Measurements from ENCODE around the gene DLGAP1. TPM values are rescaled to one million over a fixed set of nuclear protein-coding genes. Genes with fewer than 3 reads are reported as not detected.

Gene DLGAP1
- total RNA-seq, 1 experiment from 2014 or later, result not detected

DNA sequence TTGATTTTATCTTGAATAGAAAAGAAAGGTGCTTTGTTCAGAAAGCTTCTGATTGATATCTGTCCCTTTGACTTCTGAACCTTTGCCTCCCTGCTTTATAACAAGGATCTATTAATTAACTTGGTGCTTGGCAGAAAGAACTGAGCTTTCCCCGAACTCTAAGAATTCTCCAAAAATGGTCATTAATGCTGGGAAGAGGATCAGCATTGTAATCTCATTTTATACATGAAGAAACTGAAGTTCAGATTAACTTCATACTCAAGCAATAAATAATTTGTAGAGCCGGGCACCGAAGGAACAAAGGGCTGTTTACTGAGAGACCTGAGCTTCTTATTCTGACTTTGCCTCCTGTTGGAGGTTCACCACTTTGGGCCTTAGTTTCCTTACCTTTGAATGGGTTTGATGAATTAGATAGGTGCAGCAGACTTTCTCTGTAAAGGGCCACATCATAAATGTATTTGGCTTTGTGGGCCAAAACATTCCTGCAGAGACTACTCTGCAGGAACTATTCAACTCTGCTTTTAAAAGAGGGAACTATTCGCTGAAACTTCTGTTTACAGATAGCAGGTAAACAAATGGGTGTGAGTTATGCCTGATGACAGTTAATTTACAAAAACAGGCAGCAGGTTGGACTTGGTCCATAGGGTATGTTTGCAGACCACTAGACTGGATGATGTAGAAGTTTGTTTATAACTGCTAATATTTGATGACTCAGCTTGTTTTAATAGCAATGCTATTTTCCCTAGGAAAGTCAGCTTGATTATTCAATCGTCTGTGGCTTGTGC is 732.3 kb downstream of the DLGAP1 start:
- no peak overlapping the region for H3K27ac Mint-ChIP-seq (ENCODE audit: low read depth, unreplicated experiment)
- H3K9me3 Mint-ChIP-seq (ENCODE audit: unreplicated experiment), result no peaks in the 10 kb centered on the region
- peaks cover 24% of the 10 kb centered on the region for H3K27me3 Mint-ChIP-seq (ENCODE audit: insufficient read depth, unreplicated experiment)
- CTCF ChIA-PET, result interaction anchor here (1.0 to 1.4 kb wide), 3 partner anchors 15 to 277 kb away, joined by 3 to 4 read pairs (median 3); no protein-coding TSS in a partner anchor
- BruUV-seq (replicated peaks), result no TSS peak
- H3K4me1 Mint-ChIP-seq (ENCODE audit: insufficient read depth, unreplicated experiment), result no peaks in the 10 kb centered on the region
- POLR2A ChIA-PET, result interaction anchor here (0.7 kb wide), 1 partner anchor 298 kb away, joined by 3 read pairs; no protein-coding TSS in a partner anchor
- intact Hi-C loops (cut with micrococcal nuclease), result no loop called here
- no peaks in the 10 kb centered on the region for H3K36me3 Mint-ChIP-seq (ENCODE audit: insufficient read depth, unreplicated experiment)
- no peak overlapping the region for H3K4me3 Mint-ChIP-seq (ENCODE audit: unreplicated experiment)
- no peak for DNase-seq (ENCODE audit: unreplicated experiment)
- TF ChIP-seq, protein P1, sequence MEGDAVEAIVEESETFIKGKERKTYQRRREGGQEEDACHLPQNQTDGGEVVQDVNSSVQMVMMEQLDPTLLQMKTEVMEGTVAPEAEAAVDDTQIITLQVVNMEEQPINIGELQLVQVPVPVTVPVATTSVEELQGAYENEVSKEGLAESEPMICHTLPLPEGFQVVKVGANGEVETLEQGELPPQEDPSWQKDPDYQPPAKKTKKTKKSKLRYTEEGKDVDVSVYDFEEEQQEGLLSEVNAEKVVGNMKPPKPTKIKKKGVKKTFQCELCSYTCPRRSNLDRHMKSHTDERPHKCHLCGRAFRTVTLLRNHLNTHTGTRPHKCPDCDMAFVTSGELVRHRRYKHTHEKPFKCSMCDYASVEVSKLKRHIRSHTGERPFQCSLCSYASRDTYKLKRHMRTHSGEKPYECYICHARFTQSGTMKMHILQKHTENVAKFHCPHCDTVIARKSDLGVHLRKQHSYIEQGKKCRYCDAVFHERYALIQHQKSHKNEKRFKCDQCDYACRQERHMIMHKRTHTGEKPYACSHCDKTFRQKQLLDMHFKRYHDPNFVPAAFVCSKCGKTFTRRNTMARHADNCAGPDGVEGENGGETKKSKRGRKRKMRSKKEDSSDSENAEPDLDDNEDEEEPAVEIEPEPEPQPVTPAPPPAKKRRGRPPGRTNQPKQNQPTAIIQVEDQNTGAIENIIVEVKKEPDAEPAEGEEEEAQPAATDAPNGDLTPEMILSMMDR (IDR thresholded peaks at IDR 0.05; ENCODE audit: unreplicated experiment), result no peak

DNA sequence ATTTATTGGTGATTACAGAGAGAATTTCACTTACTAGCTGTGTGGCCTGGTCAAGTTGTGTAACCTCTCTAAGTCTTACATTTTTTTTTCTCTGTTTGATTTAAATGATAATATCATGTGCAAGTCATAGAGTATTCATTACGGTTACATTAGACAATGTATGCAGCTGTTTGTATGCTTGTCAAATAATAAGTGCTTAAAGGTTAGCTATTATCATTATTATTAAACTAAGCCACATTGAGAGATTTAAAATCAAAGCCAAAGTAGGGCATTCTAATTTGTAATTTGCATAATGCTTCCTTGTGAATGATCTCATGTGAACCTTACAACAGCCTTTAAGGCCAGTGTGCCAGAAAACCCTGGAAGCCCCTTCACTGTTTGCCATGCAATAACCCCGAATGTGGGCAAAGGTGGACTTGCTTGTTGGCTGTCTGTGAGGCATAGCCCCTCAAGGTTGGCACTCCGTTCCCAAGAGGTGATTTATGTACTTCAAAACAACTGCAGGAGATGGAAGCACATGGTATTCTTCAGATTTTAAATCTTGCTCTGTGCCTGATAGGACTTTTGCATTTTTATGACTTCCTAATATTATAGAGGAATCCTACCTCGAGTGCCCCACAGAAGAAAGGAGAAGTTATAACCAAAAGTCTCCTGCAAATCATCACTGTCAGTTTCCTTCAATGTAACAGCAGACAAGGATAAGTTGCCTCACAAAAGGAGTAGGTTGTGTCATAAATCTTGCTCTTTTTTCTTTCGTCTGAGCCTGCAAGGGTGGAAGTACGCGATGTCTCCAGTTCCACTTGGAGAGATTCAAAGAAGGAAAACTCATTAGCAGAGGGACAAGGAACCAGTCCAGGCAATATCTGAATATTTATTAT is 733.1 kb downstream of the DLGAP1 start:
- H3K27me3 Mint-ChIP-seq (ENCODE audit: insufficient read depth, unreplicated experiment), result peaks cover 18% of the 10 kb centered on the region
- DNase-seq (ENCODE audit: unreplicated experiment), result no peak
- H3K9me3 Mint-ChIP-seq (ENCODE audit: unreplicated experiment), result no peaks in the 10 kb centered on the region
- no peak overlapping the region for H3K27ac Mint-ChIP-seq (ENCODE audit: low read depth, unreplicated experiment)
- ChIA-PET CTCF (interaction anchor here (0.5 to 1.4 kb wide), 4 partner anchors 17 to 768 kb away, joined by 3 to 4 read pairs (median 3); no protein-coding TSS in a partner anchor), POLR2A (no interaction called here)
- intact Hi-C loops (cut with micrococcal nuclease), result no loop called here
- no TSS peak for BruUV-seq (replicated peaks)
- TF ChIP-seq, protein P1 (IDR thresholded peaks at IDR 0.05; ENCODE audit: unreplicated experiment), result no peak
- H3K36me3 Mint-ChIP-seq (ENCODE audit: insufficient read depth, unreplicated experiment), result no peaks in the 10 kb centered on the region
- no peak overlapping the region for H3K4me3 Mint-ChIP-seq (ENCODE audit: unreplicated experiment)
- no peaks in the 10 kb centered on the region for H3K4me1 Mint-ChIP-seq (ENCODE audit: insufficient read depth, unreplicated experiment)

DNA sequence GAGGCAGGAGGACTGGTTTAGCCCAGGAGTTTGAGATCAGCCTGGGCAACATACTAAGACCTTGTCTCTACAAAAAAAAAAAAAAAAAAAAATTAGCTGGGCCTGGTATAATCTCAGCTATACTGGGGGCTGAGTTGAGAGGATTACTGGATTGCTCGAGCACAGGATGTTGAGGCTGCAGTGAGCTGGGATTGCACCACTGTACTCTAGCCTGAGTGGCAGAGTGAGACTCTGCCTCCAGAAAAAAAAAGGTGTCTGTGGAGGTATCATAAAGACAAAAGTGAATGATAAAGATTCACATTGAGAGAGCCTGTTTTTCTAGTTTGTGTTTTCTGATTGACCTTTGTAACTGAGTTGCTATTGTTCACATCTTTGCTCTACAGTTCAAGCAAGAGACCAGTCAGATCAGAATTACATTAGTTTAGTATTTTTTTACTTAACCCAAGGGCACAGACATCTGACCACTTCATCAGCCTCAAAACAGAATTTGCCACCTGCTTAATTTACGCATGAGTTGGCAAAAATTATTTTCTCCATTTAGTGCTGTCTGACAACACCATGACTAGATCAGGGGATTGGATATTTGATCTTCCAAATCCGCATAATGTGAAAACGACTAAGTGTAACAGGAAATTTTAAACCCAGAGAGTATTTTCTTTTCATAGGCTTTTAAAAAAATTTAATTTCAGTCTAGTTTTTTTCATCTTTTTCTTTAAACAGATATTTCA is 734.1 kb downstream of the DLGAP1 start:
- TF ChIP-seq, protein P1 (IDR thresholded peaks at IDR 0.05; ENCODE audit: unreplicated experiment), result no peak
- Mint-ChIP-seq H3K4me1 (ENCODE audit: insufficient read depth, unreplicated experiment) (no peaks in the 10 kb centered on the region), H3K27me3 (ENCODE audit: insufficient read depth, unreplicated experiment) (peaks cover 7% of the 10 kb centered on the region), H3K36me3 (ENCODE audit: insufficient read depth, unreplicated experiment) (no peaks in the 10 kb centered on the region), H3K27ac (ENCODE audit: low read depth, unreplicated experiment) (no peak overlapping the region), H3K4me3 (ENCODE audit: unreplicated experiment) (no peak overlapping the region), H3K9me3 (ENCODE audit: unreplicated experiment) (no peaks in the 10 kb centered on the region)
- CTCF ChIA-PET, result interaction anchor here (0.5 to 1.6 kb wide), 5 partner anchors 16 to 302 kb away, joined by 3 to 9 read pairs (median 3); no protein-coding TSS in a partner anchor
- POLR2A ChIA-PET, result no interaction called here
- BruUV-seq (replicated peaks), result no TSS peak
- intact Hi-C loops (cut with micrococcal nuclease), result no loop called here
- DNase-seq (ENCODE audit: unreplicated experiment), result no peak
